ENCODE results near the gene CREB3. TPM values are rescaled to one million over a fixed set of nuclear protein-coding genes. Genes with fewer than 3 reads are reported as not detected.

The CREB3 gene
- total and polyA plus RNA-seq, 2 of the 4 experiments (the other 2 are of a cell fraction), result 60.7 to 106 TPM

GRCh38 chr9:35745569-35745968 is 13.1 kb downstream of the CREB3 start:
- dilution Hi-C loops (cut with HindIII; ENCODE audit: low sequenced_read_pairs, unreplicated experiment) (no loop called here), in situ Hi-C loops (cut with MboI; ENCODE audit: low sequenced_read_pairs) (no loop called here), intact Hi-C loops (cut with micrococcal nuclease) (no loop called here)
- no peak overlapping the region; the same call in 1 of the 2 replicates for H3K4me2 ChIP-seq (ENCODE audit: low read depth, low read length)
- H3K36me3 ChIP-seq (ENCODE audit: control insufficient read depth, insufficient read depth, low read length), result peaks cover 33% of the 10 kb centered on the region
- ChIA-PET POLR2A (ENCODE audit: unreplicated experiment) (no interaction called here), CTCF (interaction anchor here (0.6 to 2.3 kb wide), 2 partner anchors 10 to 39 kb away, joined by 4 to 7 read pairs; no protein-coding TSS in a partner anchor)
- H2BK5ac ChIP-seq (ENCODE audit: low read depth, low read length, poor library complexity, severe bottlenecking), result no peak overlapping the region
- no peak overlapping the region for H3K56ac ChIP-seq (ENCODE audit: extremely low read depth, insufficient read depth, low read length)
- no peak overlapping the region for H3K4ac ChIP-seq (ENCODE audit: low read depth, low read length)
- H2BK120ac ChIP-seq (ENCODE audit: low read depth, low read length), result no peak overlapping the region
- no peak overlapping the region for H3K4me3 ChIP-seq (ENCODE audit: insufficient read depth, low read depth, low read length)
- H3K18ac ChIP-seq (ENCODE audit: low read depth, low read length), result no peak overlapping the region
- H2BK15ac ChIP-seq (ENCODE audit: low read depth, low read length), result no peak overlapping the region
- WGBS, 2 experiments (ENCODE audit: extremely low coverage in 2 of 2, insufficient read length in 1 of 2), result 67% methylated on average over 1 of the region's 1 CpG; no CpG with 5 or more reads in 1 of the 2 experiments
- no peak overlapping the region for H4K5ac ChIP-seq (ENCODE audit: low read depth, low read length)
- no peak overlapping the region for H2AK9ac ChIP-seq (replicated peaks; ENCODE audit: low read depth, low read length, poor library complexity)
- BruUV-seq (replicated peaks), result no TSS peak
- H4K8ac ChIP-seq (ENCODE audit: low read depth in 2 of 2, low read length in 2 of 2), result no peak overlapping the region
- peaks cover 35% of the 10 kb centered on the region for H4K20me1 ChIP-seq (ENCODE audit: insufficient read depth, low read length)
- ATAC-seq (ENCODE audit: low read depth), result no peak
- no peak overlapping the region for H2BK20ac ChIP-seq (ENCODE audit: low read depth, low read length)
- peaks cover 14% of the 10 kb centered on the region for H3K4me1 ChIP-seq (ENCODE audit: control insufficient read depth, insufficient read depth, low read length)
- no peak for DNase-seq
- H2AFZ ChIP-seq (replicated peaks; ENCODE audit: low read length, poor library complexity), result no peak overlapping the region
- H3K9me3 ChIP-seq (ENCODE audit: control insufficient read depth, insufficient read depth, low read length), result no peaks in the 10 kb centered on the region
- peaks cover 21% of the 10 kb centered on the region for H3K9me1 ChIP-seq (ENCODE audit: insufficient read depth, low read length)
- H3K14ac ChIP-seq (replicated peaks; ENCODE audit: low read depth, low read length), result no peak overlapping the region
- H4K91ac ChIP-seq (ENCODE audit: insufficient read depth, low read depth, low read length), result no peak overlapping the region
- no peaks in the 10 kb centered on the region for H3K27me3 ChIP-seq (ENCODE audit: control insufficient read depth, insufficient read depth, low read length)
- H3K23ac ChIP-seq (ENCODE audit: low read depth, low read length), result peak overlapping the region; percentile 1; the same call in 1 of the 2 replicates
- no peak for TF ChIP-seq RFX5 (IDR thresholded peaks at IDR 0.05; ENCODE audit: low read depth, low read length)
- no peak for TF ChIP-seq MAFK (IDR thresholded peaks at IDR 0.05; ENCODE audit: low read depth, low read length)
- no peak overlapping the region for H3K27ac ChIP-seq (ENCODE audit: insufficient read depth, low read length)
- H3K9ac ChIP-seq (ENCODE audit: low read depth, low read length), result no peak overlapping the region
- peaks cover 60 to 84% of the 10 kb centered on the region in 2 experiments for H3K79me1 ChIP-seq (ENCODE audit: low read depth in 1 of 2, low read length in 2 of 2)
- no peak overlapping the region for H2AK5ac ChIP-seq (ENCODE audit: low read depth, low read length)

Data from IMR-90 (cell line).